HG03565 (cell line): ENCODE measurements around the gene NFKBIB.

Experiments
- ATAC-seq: cut with Tn5 transposase; IDR thresholded peaks from one replicate; pipeline ENCODE4 v1.9.1; 2021; ENCODE audit warnings: mild to moderate bottlenecking, moderate library complexity; ENCODE audit not compliant: unreplicated experiment

Gene NFKBIB

GRCh38 chr19:38904581-38905539 is 5.1 kb downstream of the NFKBIB start:
- no peak for ATAC-seq

GRCh38 chr19:38905620-38906019 is 5.9 kb downstream of the NFKBIB start:
- ATAC-seq: no peak

GRCh38 chr19:38907227-38907626 is 7.5 kb downstream of the NFKBIB start:
- ATAC-seq: no peak

GRCh38 chr19:38907670-38908069 is 7.9 kb downstream of the NFKBIB start:
- ATAC-seq: no peak

- ATAC-seq: no peak
These were observed 9.1 kb downstream of the NFKBIB start for GRCh38 chr19:38908911-38909310.

- ATAC-seq: no peak
These were observed 10.7 kb downstream of the NFKBIB start for GRCh38 chr19:38910488-38910887.

GRCh38 chr19:38911388-38912001 is 11.7 kb downstream of the NFKBIB start:
- ATAC-seq: no peak

GRCh38 chr19:38912600-38913514 is 13.1 kb downstream of the NFKBIB start:
- ATAC-seq: no peak

GRCh38 chr19:38913958-38914357 is 14.2 kb downstream of the NFKBIB start:
- no peak for ATAC-seq

- no peak for ATAC-seq
These were observed 15.9 kb downstream of the NFKBIB start for GRCh38 chr19:38915329-38916321.

GRCh38 chr19:38917516-38917915 is 17.7 kb downstream of the NFKBIB start:
- no peak for ATAC-seq

GRCh38 chr19:38917921-38918491 is 18.2 kb downstream of the NFKBIB start:
- no peak for ATAC-seq

- ATAC-seq: no peak
These were observed 18.8 kb downstream of the NFKBIB start for GRCh38 chr19:38918526-38918925.

GRCh38 chr19:38919837-38920601 is 20.2 kb downstream of the NFKBIB start:
- no peak for ATAC-seq

GRCh38 chr19:38920602-38921419 is 21.0 kb downstream of the NFKBIB start:
- no peak for ATAC-seq

- ATAC-seq: no peak
These were observed 21.9 kb downstream of the NFKBIB start for GRCh38 chr19:38921420-38922274.

GRCh38 chr19:38922482-38922881 is 22.7 kb downstream of the NFKBIB start:
- no peak for ATAC-seq
